ENCODE data around the gene SUDS3.
A peak's percentile ranks its signal among the peaks of the same experiment; 100 is the strongest.

Gene SUDS3

GRCh38 chr12:118361092-118361404 is 15.3 kb upstream of the SUDS3 start:
- no peak for DNase-seq (ENCODE audit: low read depth)
- no peak overlapping the region for H3K4me3 ChIP-seq (ENCODE audit: control insufficient read depth, low read depth, low read length)
- no peak for TF ChIP-seq CTCF (IDR thresholded peaks at IDR 0.05; ENCODE audit: control insufficient read depth, insufficient read depth, low read depth, low read length, missing control alignments)

- no peak overlapping the region for H3K4me3 ChIP-seq (ENCODE audit: control insufficient read depth, low read depth, low read length)
- no peak for DNase-seq (ENCODE audit: low read depth)
- TF ChIP-seq CTCF (IDR thresholded peaks at IDR 0.05; ENCODE audit: control insufficient read depth, insufficient read depth, low read depth, low read length, missing control alignments), result no peak
Observed at GRCh38 chr12:118361889-118362288, 14.5 kb upstream of the SUDS3 start.

- no peak overlapping the region for H3K4me3 ChIP-seq (ENCODE audit: control insufficient read depth, low read depth, low read length)
- DNase-seq (ENCODE audit: low read depth), result no peak
- TF ChIP-seq CTCF (IDR thresholded peaks at IDR 0.05; ENCODE audit: control insufficient read depth, insufficient read depth, low read depth, low read length, missing control alignments), result no peak
Observed at GRCh38 chr12:118368821-118369220, 7.5 kb upstream of the SUDS3 start.

GRCh38 chr12:118370601-118371000 is 5.8 kb upstream of the SUDS3 start:
- H3K4me3 ChIP-seq (ENCODE audit: control insufficient read depth, low read depth, low read length), result peak overlapping the region; percentile 98
- TF ChIP-seq CTCF (IDR thresholded peaks at IDR 0.05; ENCODE audit: control insufficient read depth, insufficient read depth, low read depth, low read length, missing control alignments), result no peak
- no peak for DNase-seq (ENCODE audit: low read depth)

- TF ChIP-seq CTCF (IDR thresholded peaks at IDR 0.05; ENCODE audit: control insufficient read depth, insufficient read depth, low read depth, low read length, missing control alignments), result no peak
- DNase-seq (ENCODE audit: low read depth), result no peak
- H3K4me3 ChIP-seq (ENCODE audit: control insufficient read depth, low read depth, low read length), result peak overlapping the region; percentile 98
Observed at GRCh38 chr12:118371321-118372282, 4.8 kb upstream of the SUDS3 start.

- H3K4me3 ChIP-seq (ENCODE audit: control insufficient read depth, low read depth, low read length), result peak within 1 kb of the TSS; percentile 98
- no peak for TF ChIP-seq CTCF (IDR thresholded peaks at IDR 0.05; ENCODE audit: control insufficient read depth, insufficient read depth, low read depth, low read length, missing control alignments)
- DNase-seq (ENCODE audit: low read depth), result peak; percentile 96
Observed at GRCh38 chr12:118372541-118373495, 3.5 kb upstream of the SUDS3 start, which contains the start of gene TAOK3. Gene TAOK3 (minus strand): TSS chr12:118372907. CDS start chr12:118255567, 117,340 bp downstream.

Measured in AG09309 (cell line).